TTC549 (cell line): Measurements from ENCODE around the gene PPP6R2.

Experiments used
- FAIRE-seq: peaks from 2 replicates; lab custom pipeline; 2012; peaks lifted over from hg19 to GRCh38; lab: Jason Lieb, UNC

The PPP6R2 gene

DNA sequence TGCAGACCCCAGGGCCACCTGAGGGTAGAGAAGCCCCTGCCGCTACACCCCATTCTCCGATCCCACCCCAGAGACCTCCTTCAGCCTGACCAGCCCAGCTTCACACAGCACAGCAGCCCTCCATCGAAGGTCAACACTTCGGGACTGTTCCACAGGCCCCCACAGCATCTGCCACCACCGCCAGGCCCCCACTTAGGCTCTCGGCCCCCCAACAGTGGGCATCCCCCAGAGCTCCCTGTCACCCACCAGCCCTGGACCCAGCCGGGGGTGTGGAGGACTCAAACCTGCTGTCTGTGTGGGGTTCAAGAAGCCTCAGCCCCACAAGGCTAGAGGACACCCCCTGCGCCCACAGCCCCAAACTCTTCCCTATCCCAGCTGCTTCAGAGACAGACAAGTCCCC lies 125.5 kb downstream of the PPP6R2 start:
- no peak for FAIRE-seq

DNA sequence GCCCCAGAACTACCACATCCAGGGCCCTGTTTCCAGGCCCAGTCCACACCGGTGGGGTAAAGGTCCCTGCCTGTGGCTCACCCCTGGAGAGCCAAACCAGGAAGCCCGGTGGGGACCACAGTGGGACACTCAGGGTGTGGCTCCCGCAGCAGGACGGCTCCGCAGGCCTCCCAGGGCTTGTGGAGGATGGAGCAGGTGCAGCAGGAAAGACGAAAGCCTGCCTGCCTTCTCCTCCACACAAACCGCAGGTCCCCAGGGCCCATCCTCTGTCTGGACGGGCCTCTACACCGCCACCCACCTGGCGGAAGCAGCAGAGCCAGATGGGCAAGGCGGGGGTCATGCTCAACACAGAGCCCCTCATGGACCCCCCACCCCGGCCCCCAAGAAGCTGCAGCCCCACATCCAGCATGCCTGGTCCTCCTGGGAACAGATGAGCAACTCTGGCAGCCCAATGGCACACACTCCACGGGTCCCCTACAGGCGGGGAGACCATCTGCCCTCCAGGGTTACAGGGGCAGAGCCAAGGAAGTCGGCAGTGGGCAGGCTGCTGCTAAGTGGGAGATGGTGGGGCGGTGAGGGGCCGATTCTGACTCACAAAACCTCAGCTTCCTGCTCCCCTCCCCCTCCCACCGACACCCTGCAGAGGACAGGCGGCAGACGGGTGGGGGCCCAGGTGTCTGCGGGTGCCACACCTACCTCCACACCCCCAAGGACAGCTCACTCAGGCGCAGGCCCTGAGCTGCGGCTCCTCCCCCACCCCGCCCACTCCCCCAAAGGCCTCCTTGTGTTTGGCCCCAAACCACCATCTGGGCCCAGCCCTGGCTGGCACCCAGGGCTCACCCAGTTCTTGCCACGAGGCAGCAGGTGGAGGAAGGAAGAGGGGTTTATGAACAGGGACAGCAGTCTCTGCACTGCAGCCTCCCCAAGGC lies 126.5 kb downstream of the PPP6R2 start:
- FAIRE-seq, result no peak

GRCh38 chr22:50470491-50470890 lies 127.4 kb downstream of the PPP6R2 start:
- FAIRE-seq, result no peak

- FAIRE-seq, result no peak
Measured at GRCh38 chr22:50471197-50471847, 128.2 kb downstream of the PPP6R2 start.

- FAIRE-seq, result no peak
Measured at GRCh38 chr22:50471962-50472361, 128.8 kb downstream of the PPP6R2 start.

- no peak for FAIRE-seq
Measured at GRCh38 chr22:50473088-50473487, 130.0 kb downstream of the PPP6R2 start.

GRCh38 chr22:50473855-50474671 lies 130.9 kb downstream of the PPP6R2 start:
- no peak for FAIRE-seq

DNA sequence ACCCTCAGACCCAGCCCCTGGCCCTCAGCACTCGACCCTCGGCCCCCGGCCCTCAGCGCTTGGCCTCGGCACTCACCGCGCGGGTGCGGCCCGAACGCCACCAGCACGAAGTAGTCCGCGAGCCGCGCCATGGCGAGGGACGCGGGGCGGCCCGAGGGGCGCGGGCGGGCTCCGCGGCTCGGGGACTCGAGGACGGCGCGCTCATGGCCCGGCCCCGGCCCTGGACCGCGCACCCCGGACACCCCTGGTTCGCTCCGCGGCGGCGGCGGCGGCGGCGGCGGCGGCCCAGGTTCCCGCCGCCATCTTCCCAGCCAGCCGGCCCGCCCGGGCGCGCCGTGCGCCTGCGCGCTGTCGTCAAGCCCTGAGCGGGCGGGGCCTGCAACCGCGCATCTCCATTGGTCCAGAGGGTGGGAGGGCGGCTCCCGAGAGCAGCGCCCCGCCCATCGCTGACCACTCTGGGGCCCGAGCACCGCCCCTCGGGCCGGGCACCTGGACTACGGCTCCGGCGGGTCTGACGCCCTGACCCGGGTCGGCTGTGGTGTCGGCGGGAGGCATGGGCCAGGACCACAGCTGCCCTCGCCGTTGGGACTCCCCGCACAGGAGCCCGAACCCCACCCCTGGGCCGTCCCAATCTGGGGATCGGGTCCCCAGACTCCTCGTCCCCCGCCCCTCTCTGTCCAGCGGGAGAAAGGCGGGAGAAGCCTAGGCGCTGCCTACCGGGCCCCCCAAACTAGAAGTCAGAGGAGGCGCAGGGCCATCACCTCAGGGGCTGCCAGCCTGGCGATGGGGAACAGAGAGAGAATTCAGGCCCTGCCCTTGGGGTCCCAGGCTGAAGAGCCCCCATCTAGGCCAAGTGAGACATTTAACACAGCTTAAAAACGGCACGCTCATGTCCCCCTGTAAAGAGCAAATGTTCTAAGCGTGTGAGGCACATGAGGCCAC lies 131.9 kb downstream of the PPP6R2 start, which contains the start of gene SBF1:
Gene SBF1, minus strand, starts transcription at position 326 of the 942 bp plus-strand sequence. Its CDS starts 195 bp downstream, at position 131.
- no peak for FAIRE-seq

GRCh38 chr22:50475652-50476002 lies 132.5 kb downstream of the PPP6R2 start:
- FAIRE-seq, result no peak

- no peak for FAIRE-seq
Measured at GRCh38 chr22:50476868-50477267, 133.7 kb downstream of the PPP6R2 start.

- FAIRE-seq, result no peak
Measured at GRCh38 chr22:50477923-50478322, 134.8 kb downstream of the PPP6R2 start.

DNA sequence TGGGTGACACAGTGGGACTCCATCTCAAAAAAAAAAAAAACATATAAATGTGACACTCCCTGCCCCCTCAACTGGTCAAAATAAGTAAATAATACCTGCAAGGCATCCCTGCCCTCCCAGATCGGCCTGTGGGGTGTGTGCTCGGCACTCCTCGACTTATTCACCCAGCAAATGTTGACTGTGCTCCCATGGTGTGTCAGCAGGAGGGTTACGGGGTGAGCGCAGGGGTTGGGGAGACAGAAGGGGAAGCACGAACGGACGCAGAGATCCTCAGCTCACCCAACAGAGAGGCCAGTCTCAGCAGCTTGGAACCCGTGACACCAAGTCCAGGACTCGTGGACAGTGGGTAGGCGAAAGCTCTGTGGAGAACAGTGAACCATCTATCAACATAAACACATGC lies 136.6 kb downstream of the PPP6R2 start:
- no peak for FAIRE-seq

- no peak for FAIRE-seq
Measured at GRCh38 chr22:50481045-50481439, 137.9 kb downstream of the PPP6R2 start.

DNA sequence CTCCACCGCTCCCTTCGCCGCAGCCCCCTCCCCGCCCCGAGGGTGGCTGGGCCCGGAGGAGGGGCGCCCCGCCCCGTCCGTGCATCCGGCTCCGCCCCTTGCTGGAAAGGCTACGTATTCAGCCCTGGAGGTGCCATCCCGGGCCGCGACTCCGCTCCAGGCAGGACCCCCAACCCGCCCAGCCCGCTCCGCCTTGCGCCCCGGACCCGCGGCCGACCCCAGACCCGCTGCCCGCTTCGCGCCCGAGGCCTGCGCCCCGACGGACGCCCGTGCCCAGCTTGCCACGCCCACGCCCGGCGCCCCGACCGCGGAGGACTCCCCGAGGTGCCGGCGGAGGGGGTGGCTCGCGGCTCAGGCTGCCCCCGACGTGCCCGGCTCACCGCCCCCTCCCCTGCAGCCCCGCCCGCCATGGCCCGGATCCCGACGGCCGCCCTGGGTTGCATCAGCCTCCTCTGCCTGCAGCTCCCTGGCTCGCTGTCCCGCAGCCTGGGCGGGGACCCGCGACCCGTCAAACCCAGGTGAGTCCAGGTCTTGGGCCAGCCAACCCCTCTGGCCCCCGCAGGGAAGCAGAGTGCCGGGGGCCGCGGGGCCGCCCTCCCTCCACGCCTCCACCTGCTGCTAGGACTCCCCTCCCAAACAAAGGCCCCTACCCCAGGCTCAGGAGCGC lies 138.4 kb downstream of the PPP6R2 start, which contains the start of gene ADM2:
Gene ADM2, plus strand, starts transcription at position 104 of the 667 bp plus-strand sequence. Its CDS starts 305 bp downstream, at position 409.
- no peak for FAIRE-seq

DNA sequence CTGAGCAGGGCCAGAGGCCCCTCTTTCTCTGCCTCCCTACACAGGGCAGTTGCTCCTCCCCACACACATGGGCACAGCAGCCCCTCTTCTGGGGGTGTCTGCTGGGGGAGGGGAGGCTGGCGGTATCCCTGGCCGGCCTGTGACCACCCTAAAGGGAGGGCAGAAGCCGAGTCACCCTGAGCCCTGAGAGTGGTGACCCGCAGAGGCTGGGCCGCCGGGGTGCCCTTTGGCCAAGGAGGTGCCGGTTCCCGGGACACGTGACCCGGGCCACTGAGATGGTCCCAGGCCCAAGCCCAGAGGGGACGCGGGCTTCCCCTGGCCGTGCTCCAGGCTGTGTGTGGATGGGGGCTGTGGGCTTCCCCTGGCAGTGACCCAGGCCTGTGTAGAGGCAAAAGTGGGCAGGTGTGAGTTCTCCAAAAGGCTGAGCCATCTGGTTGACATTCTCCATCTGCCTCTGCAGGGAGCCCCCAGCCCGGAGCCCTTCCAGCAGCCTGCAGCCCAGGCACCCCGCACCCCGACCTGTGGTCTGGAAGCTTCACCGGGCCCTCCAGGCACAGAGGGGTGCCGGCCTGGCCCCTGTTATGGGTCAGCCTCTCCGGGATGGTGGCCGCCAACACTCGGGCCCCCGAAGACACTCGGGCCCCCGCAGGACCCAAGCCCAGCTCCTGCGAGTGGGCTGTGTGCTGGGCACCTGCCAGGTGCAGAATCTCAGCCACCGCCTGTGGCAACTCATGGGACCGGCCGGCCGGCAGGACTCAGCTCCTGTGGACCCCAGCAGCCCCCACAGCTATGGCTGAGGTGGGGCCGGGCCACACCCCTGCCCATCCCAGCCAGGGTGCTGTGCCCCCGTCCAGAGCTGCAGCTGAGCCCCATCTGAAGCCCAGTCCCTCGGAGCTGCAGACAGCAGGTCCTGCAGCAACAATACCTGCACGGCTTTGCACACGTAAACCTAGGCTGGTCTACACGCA lies 139.3 kb downstream of the PPP6R2 start:
- no peak for FAIRE-seq

DNA sequence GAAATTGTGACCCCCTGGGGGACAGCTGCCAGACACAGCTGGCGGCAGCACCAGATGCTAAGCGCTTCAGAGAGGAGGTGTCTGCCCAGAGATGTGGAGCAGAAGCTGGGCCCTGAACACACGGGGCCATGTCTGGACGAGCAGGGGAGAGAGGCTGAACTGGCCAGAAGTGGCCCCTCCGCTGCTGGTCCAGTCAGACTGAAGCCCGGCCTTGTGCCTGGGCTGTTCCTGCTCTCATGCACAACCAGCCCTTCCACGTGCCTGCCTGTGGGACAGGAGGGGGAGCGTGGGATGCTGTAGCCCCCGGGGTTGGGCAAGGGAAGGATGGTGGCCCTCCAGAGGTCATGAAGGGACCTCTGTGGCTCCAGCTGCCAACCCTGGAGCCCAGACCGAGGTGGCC lies 140.0 kb downstream of the PPP6R2 start:
- no peak for FAIRE-seq

GRCh38 chr22:50483556-50483955 lies 140.4 kb downstream of the PPP6R2 start:
- FAIRE-seq, result no peak

DNA sequence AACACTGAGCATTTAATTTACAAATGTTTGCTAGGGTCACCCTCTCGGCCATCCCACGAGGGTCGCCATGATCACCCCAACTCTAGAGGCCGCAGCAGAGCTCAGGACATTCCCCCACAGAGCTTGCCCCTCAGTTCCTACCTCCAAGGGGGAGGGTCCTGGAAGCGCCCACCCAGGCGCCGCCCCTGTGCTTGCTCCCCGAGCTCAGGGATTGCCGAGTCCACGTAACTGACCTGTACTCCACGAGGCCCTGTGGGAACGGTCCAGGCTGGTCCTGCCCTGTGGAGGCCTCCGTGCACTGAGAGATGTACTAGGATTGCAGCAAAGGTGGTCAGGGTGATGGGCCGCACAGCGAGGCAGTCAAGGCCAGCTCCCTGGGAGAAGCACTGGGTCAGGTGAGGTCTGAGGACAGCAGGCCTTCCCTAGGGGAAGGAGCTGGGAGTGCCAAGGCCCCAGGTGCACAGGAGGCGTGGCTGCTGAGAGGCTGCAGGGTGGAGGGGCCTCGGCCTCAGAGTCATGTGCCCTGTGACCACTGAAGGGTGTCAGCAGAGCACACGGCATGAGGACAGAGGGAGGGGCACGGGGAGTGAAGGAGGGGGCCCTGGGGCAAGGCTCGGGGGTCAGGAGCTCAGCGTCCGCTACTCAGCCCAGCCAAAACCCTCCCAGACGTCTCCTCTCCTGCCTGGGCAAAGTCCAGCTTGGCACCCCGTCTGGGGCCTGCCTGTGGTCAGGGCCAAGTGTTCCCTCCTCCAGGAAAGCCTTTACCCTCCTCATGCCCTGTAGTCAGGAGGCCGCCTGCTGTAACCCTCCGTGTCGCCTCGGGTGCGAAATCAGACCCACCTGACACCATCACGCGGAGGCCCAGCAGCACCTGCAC lies 141.1 kb downstream of the PPP6R2 start:
- no peak for FAIRE-seq
